HEK293 (cell line): ENCODE measurements around the gene WRAP73.

Experiments
- GLIS1 ChIP-seq: fragments of 450-650 bp; formaldehyde crosslinking; IDR thresholded peaks from 2 replicates; pipeline ENCODE4 v1.5.1; 2016; ENCODE audit warnings: missing biosample characterization, missing genetic modification characterization
- IKZF3 ChIP-seq: fragments of 450-650 bp; IDR thresholded peaks from 2 replicates; pipeline ENCODE4 v1.5.0; 2018; ENCODE audit warnings: missing biosample characterization, mild to moderate bottlenecking, missing genetic modification characterization, moderate library complexity
- MZF1 ChIP-seq: fragments of 450-650 bp; formaldehyde crosslinking; IDR thresholded peaks from 2 replicates; pipeline ENCODE4 v1.5.1; 2017; ENCODE audit warnings: missing biosample characterization, missing genetic modification characterization, borderline replicate concordance
- REST ChIP-seq: fragments of 450-650 bp; formaldehyde crosslinking; IDR thresholded peaks from 2 replicates; pipeline ENCODE4 v1.5.1; 2016; ENCODE audit warnings: missing biosample characterization, missing genetic modification characterization
- SALL2 ChIP-seq: fragments of 450-650 bp; formaldehyde crosslinking; IDR thresholded peaks from 2 replicates; pipeline ENCODE4 v1.5.0; 2017; ENCODE audit warnings: missing biosample characterization, mild to moderate bottlenecking, missing genetic modification characterization, borderline replicate concordance
- SCRT1 ChIP-seq: fragments of 450-650 bp; formaldehyde crosslinking; IDR thresholded peaks from 2 replicates; pipeline ENCODE4 v1.5.1; 2016; ENCODE audit warnings: missing biosample characterization, missing genetic modification characterization, borderline replicate concordance
- SP7 ChIP-seq: fragments of 450-650 bp; formaldehyde crosslinking; IDR thresholded peaks from 2 replicates; pipeline ENCODE4 v1.5.1; 2016; ENCODE audit warnings: missing biosample characterization, missing genetic modification characterization
- TRIM28 ChIP-seq: IDR thresholded peaks from 2 replicates; pipeline ENCODE4 v1.6.1; 2011; ENCODE audit warnings: low read length, control low read depth, borderline replicate concordance
- ZEB2 ChIP-seq: fragments of 450-650 bp; formaldehyde crosslinking; IDR thresholded peaks from 2 replicates; pipeline ENCODE4 v1.5.1; 2016; ENCODE audit warnings: missing biosample characterization, missing genetic modification characterization
- ZFP41 ChIP-seq: fragments of 450-650 bp; formaldehyde crosslinking; IDR thresholded peaks from 2 replicates; pipeline ENCODE4 v1.5.1; 2016; ENCODE audit warnings: missing biosample characterization, missing genetic modification characterization, borderline replicate concordance
- ZNF148 ChIP-seq: fragments of 450-650 bp; formaldehyde crosslinking; IDR thresholded peaks from 2 replicates; pipeline ENCODE4 v1.5.0; 2017; ENCODE audit warnings: missing biosample characterization, missing genetic modification characterization, borderline replicate concordance
- ZNF157 ChIP-seq: fragments of 450-650 bp; formaldehyde crosslinking; IDR thresholded peaks from 2 replicates; pipeline ENCODE4 v1.5.1; 2016; ENCODE audit warnings: missing biosample characterization, missing genetic modification characterization
- ZNF2 ChIP-seq: fragments of 450-650 bp; formaldehyde crosslinking; IDR thresholded peaks from 2 replicates; pipeline ENCODE4 v1.5.1; 2016; ENCODE audit warnings: missing biosample characterization, missing genetic modification characterization
- ZNF211 ChIP-seq: fragments of 450-650 bp; formaldehyde crosslinking; IDR thresholded peaks from 2 replicates; pipeline ENCODE4 v1.5.1; 2016; ENCODE audit warnings: low read depth, missing biosample characterization, missing genetic modification characterization
- ZNF221 ChIP-seq: fragments of 450-650 bp; formaldehyde crosslinking; IDR thresholded peaks from 2 replicates; pipeline ENCODE4 v1.5.1; 2017; ENCODE audit warnings: missing biosample characterization, missing genetic modification characterization, borderline replicate concordance
- ZNF354C ChIP-seq: fragments of 450-650 bp; formaldehyde crosslinking; IDR thresholded peaks from 2 replicates; pipeline ENCODE4 v1.5.1; 2016; ENCODE audit warnings: missing biosample characterization, missing genetic modification characterization, low read depth, borderline replicate concordance
- ZNF37A ChIP-seq: fragments of 450-650 bp; IDR thresholded peaks from 2 replicates; pipeline ENCODE4 v1.5.1; 2018; ENCODE audit warnings: missing biosample characterization, missing genetic modification characterization
- ZNF404 ChIP-seq: fragments of 450-650 bp; formaldehyde crosslinking; IDR thresholded peaks from 2 replicates; pipeline ENCODE4 v1.5.1; 2017; ENCODE audit warnings: missing biosample characterization, missing genetic modification characterization
- ZNF416 ChIP-seq: fragments of 450-650 bp; formaldehyde crosslinking; IDR thresholded peaks from 2 replicates; pipeline ENCODE4 v1.5.1; 2016; ENCODE audit warnings: missing biosample characterization, missing genetic modification characterization
- ZNF48 ChIP-seq: fragments of 450-650 bp; formaldehyde crosslinking; IDR thresholded peaks from 2 replicates; pipeline ENCODE4 v1.5.1; 2016; ENCODE audit warnings: missing biosample characterization, missing genetic modification characterization
- ZNF501 ChIP-seq: fragments of 450-650 bp; formaldehyde crosslinking; IDR thresholded peaks from 2 replicates; pipeline ENCODE4 v1.5.1; 2016; ENCODE audit warnings: missing biosample characterization, missing genetic modification characterization
- ZNF521 ChIP-seq: fragments of 450-650 bp; formaldehyde crosslinking; IDR thresholded peaks from 2 replicates; pipeline ENCODE4 v1.5.1; 2017; ENCODE audit warnings: missing biosample characterization, mild to moderate bottlenecking, missing genetic modification characterization
- ZNF558 ChIP-seq: fragments of 450-650 bp; formaldehyde crosslinking; IDR thresholded peaks from 2 replicates; pipeline ENCODE4 v1.5.1; 2016; ENCODE audit warnings: missing biosample characterization, missing genetic modification characterization
- ZNF561 ChIP-seq: fragments of 450-650 bp; IDR thresholded peaks from 2 replicates; pipeline ENCODE4 v1.5.1; 2018; ENCODE audit warnings: missing biosample characterization, missing genetic modification characterization, borderline replicate concordance
- ZNF571 ChIP-seq: fragments of 450-650 bp; formaldehyde crosslinking; IDR thresholded peaks from 2 replicates; pipeline ENCODE4 v1.5.0; 2017; ENCODE audit warnings: missing biosample characterization, missing genetic modification characterization
- ZNF639 ChIP-seq: fragments of 450-650 bp; formaldehyde crosslinking; IDR thresholded peaks from 2 replicates; pipeline ENCODE4 v1.5.1; 2016; ENCODE audit warnings: missing biosample characterization, missing genetic modification characterization
- ZNF660 ChIP-seq: fragments of 450-650 bp; IDR thresholded peaks from 2 replicates; pipeline ENCODE4 v1.5.1; 2018; ENCODE audit warnings: missing biosample characterization, mild to moderate bottlenecking, missing genetic modification characterization
- ZNF677 ChIP-seq: fragments of 450-650 bp; IDR thresholded peaks from 2 replicates; pipeline ENCODE4 v1.5.0; 2018; ENCODE audit warnings: missing biosample characterization, mild to moderate bottlenecking, missing genetic modification characterization, moderate library complexity
- ZNF701 ChIP-seq: fragments of 450-650 bp; formaldehyde crosslinking; IDR thresholded peaks from 2 replicates; pipeline ENCODE4 v1.5.1; 2016; ENCODE audit warnings: missing biosample characterization, missing genetic modification characterization
- ZNF747 ChIP-seq: fragments of 450-650 bp; formaldehyde crosslinking; IDR thresholded peaks from 2 replicates; pipeline ENCODE4 v1.5.1; 2016; ENCODE audit warnings: missing biosample characterization, missing genetic modification characterization
- ZNF76 ChIP-seq: fragments of 450-650 bp; formaldehyde crosslinking; IDR thresholded peaks from 2 replicates; pipeline ENCODE4; 2016; ENCODE audit warnings: low read depth, missing biosample characterization, missing genetic modification characterization, borderline replicate concordance
- ZNF768 ChIP-seq: fragments of 450-650 bp; formaldehyde crosslinking; IDR thresholded peaks from 2 replicates; pipeline ENCODE4 v1.5.1; 2018; ENCODE audit warnings: missing biosample characterization, mild to moderate bottlenecking, missing genetic modification characterization
- ZSCAN18 ChIP-seq: fragments of 450-650 bp; formaldehyde crosslinking; IDR thresholded peaks from 2 replicates; pipeline ENCODE4 v1.5.1; 2016; ENCODE audit warnings: missing biosample characterization, missing genetic modification characterization
- ZSCAN23 ChIP-seq: fragments of 450-650 bp; formaldehyde crosslinking; IDR thresholded peaks from 2 replicates; pipeline ENCODE4 v1.5.1; 2016; ENCODE audit warnings: missing biosample characterization, missing genetic modification characterization

WRAP73 gene

GRCh38 chr1:3668585-3669300 is 18.8 kb upstream of the WRAP73 start (continued):
- TF ChIP-seq IKZF3 (no peak), ZNF501 (tag by site-specific recombination) (no peak), ZNF416 (tag by site-specific recombination) (no peak), ZNF404 (tag by site-specific recombination) (no peak), ZNF677 (tag by site-specific recombination) (no peak), REST (tag by site-specific recombination) (no peak), ZNF747 (no peak), GLIS1 (tag by site-specific recombination) (peak; percentile 69), ZNF148 (no peak), SALL2 (tag by site-specific recombination) (no peak), ZNF221 (tag by site-specific recombination) (no peak), ZNF768 (tag by site-specific recombination) (no peak), ZSCAN18 (no peak), ZNF521 (tag by site-specific recombination) (no peak), ZNF48 (tag by site-specific recombination) (no peak), ZNF639 (tag by site-specific recombination) (no peak), ZNF571 (tag by site-specific recombination) (no peak), SP7 (peak; percentile 48), ZFP41 (tag by site-specific recombination) (no peak), ZNF558 (tag by site-specific recombination) (no peak), ZNF157 (tag by site-specific recombination) (no peak), ZEB2 (no peak), ZNF660 (tag by site-specific recombination) (no peak), ZNF561 (tag by site-specific recombination) (no peak), SCRT1 (tag by site-specific recombination) (no peak), ZNF354C (tag by site-specific recombination) (no peak), TRIM28 (0 out of 2 replicates have a peak, but pooled peaks have one; percentile 11), ZSCAN23 (tag by site-specific recombination) (no peak), ZNF2 (tag by site-specific recombination) (no peak), ZNF701 (no peak), ZNF37A (tag by site-specific recombination) (no peak), ZNF211 (tag by site-specific recombination) (no peak), MZF1 (tag by site-specific recombination) (no peak), ZNF76 (tag by site-specific recombination) (no peak)
